Measurements from ENCODE around the gene KLF11. TPM values are rescaled to one million over a fixed set of nuclear protein-coding genes. Genes with fewer than 3 reads are reported as not detected.

KLF11 gene
- total RNA-seq: 10 to 100 TPM in 1 of 2 donors, 1 to 10 TPM in 1; 5.9 to 11.0 TPM

- H3K36me3 Mint-ChIP-seq (ENCODE audit: insufficient read depth in 2 of 2): peaks cover 0 to 2% of the 10 kb centered on the region in 2 donors
- no peaks in the 10 kb centered on the region for H3K9me3 Mint-ChIP-seq
- H3K4me1 Mint-ChIP-seq (ENCODE audit: low read depth): peaks cover 13% of the 10 kb centered on the region
- peak; percentile 81 to 87 for DNase-seq
- peaks cover 21% of the 10 kb centered on the region for H3K27me3 Mint-ChIP-seq (ENCODE audit: low read depth)
- peak within 1 kb of the TSS; percentile 87 to 91 for H3K4me3 Mint-ChIP-seq
- peak within 1 kb of the TSS; percentile 83 for H3K27ac Mint-ChIP-seq
- peak; percentile 76 for ATAC-seq (replicated peaks in 1 of 2)
Measured at GRCh38 chr2:10043256-10043905, at the start of gene KLF11. KLF11 (plus strand) TSS chr2:10043550; CDS start chr2:10043717, 167 bp downstream.

- peaks cover 14% of the 10 kb centered on the region for H3K4me1 Mint-ChIP-seq (ENCODE audit: low read depth)
- ATAC-seq (replicated peaks in 1 of 2): no peak
- no peak overlapping the region for H3K27ac Mint-ChIP-seq
- no peaks in the 10 kb centered on the region for H3K27me3 Mint-ChIP-seq (ENCODE audit: low read depth)
- H3K4me3 Mint-ChIP-seq: no peak overlapping the region
- H3K36me3 Mint-ChIP-seq (ENCODE audit: insufficient read depth in 2 of 2): no peaks in the 10 kb centered on the region
- H3K9me3 Mint-ChIP-seq: no peaks in the 10 kb centered on the region
- DNase-seq: no peak
Measured at GRCh38 chr2:9994462-9994861, 48.9 kb upstream of the KLF11 start.

GRCh38 chr2:9995059-9995458 lies 48.3 kb upstream of the KLF11 start:
- Mint-ChIP-seq H3K4me3 (no peak overlapping the region), H3K36me3 (ENCODE audit: insufficient read depth in 2 of 2) (no peaks in the 10 kb centered on the region), H3K27ac (no peak overlapping the region), H3K9me3 (no peaks in the 10 kb centered on the region), H3K27me3 (ENCODE audit: low read depth) (no peaks in the 10 kb centered on the region), H3K4me1 (ENCODE audit: low read depth) (peaks cover 14% of the 10 kb centered on the region)
- DNase-seq: no peak
- no peak for ATAC-seq (replicated peaks in 1 of 2)

- no peaks in the 10 kb centered on the region for H3K36me3 Mint-ChIP-seq (ENCODE audit: insufficient read depth in 2 of 2)
Measured at GRCh38 chr2:9996321-9996720, 47.0 kb upstream of the KLF11 start.

GRCh38 chr2:9997936-9998335 lies 45.4 kb upstream of the KLF11 start:
- Mint-ChIP-seq H3K4me3 (no peak overlapping the region), H3K9me3 (no peaks in the 10 kb centered on the region)

More at GRCh38 chr2:9996321-9996720, 47.0 kb upstream of the KLF11 start:
- Mint-ChIP-seq H3K4me1 (ENCODE audit: low read depth) (peaks cover 14% of the 10 kb centered on the region), H3K27ac (no peak overlapping the region), H3K27me3 (ENCODE audit: low read depth) (no peaks in the 10 kb centered on the region), H3K9me3 (no peaks in the 10 kb centered on the region), H3K4me3 (no peak overlapping the region)
- ATAC-seq (replicated peaks in 1 of 2) (no peak), DNase-seq (no peak)

GRCh38 chr2:9998916-9999654 lies 44.3 kb upstream of the KLF11 start:
- no peak overlapping the region for H3K27ac Mint-ChIP-seq
- no peak for DNase-seq
- no peaks in the 10 kb centered on the region for H3K9me3 Mint-ChIP-seq
- no peaks in the 10 kb centered on the region for H3K36me3 Mint-ChIP-seq (ENCODE audit: insufficient read depth in 2 of 2)
- no peak for ATAC-seq (replicated peaks in 1 of 2)
- no peaks in the 10 kb centered on the region for H3K27me3 Mint-ChIP-seq (ENCODE audit: low read depth)
- peaks cover 6% of the 10 kb centered on the region for H3K4me1 Mint-ChIP-seq (ENCODE audit: low read depth)
- no peak overlapping the region for H3K4me3 Mint-ChIP-seq

More at GRCh38 chr2:9997936-9998335, 45.4 kb upstream of the KLF11 start:
- no peak for DNase-seq
- H3K36me3 Mint-ChIP-seq (ENCODE audit: insufficient read depth in 2 of 2): no peaks in the 10 kb centered on the region
- no peaks in the 10 kb centered on the region for H3K27me3 Mint-ChIP-seq (ENCODE audit: low read depth)
- no peak for ATAC-seq (replicated peaks in 1 of 2)
- peak overlapping the region; percentile 23 for H3K27ac Mint-ChIP-seq
- H3K4me1 Mint-ChIP-seq (ENCODE audit: low read depth): peaks cover 14% of the 10 kb centered on the region

- no peak for ATAC-seq (replicated peaks in 1 of 2)
- Mint-ChIP-seq H3K36me3 (ENCODE audit: insufficient read depth in 2 of 2) (no peaks in the 10 kb centered on the region), H3K4me1 (ENCODE audit: low read depth) (no peaks in the 10 kb centered on the region), H3K4me3 (no peak overlapping the region), H3K9me3 (no peaks in the 10 kb centered on the region), H3K27ac (no peak overlapping the region), H3K27me3 (ENCODE audit: low read depth) (peaks cover 4% of the 10 kb centered on the region)
- no peak for DNase-seq
Measured at GRCh38 chr2:9999693-10000092, 43.7 kb upstream of the KLF11 start.

GRCh38 chr2:10000541-10000940 lies 42.8 kb upstream of the KLF11 start:
- DNase-seq (no peak), ATAC-seq (replicated peaks in 1 of 2) (no peak)
- H3K4me3 Mint-ChIP-seq: no peak overlapping the region
- no peaks in the 10 kb centered on the region for H3K9me3 Mint-ChIP-seq
- H3K27me3 Mint-ChIP-seq (ENCODE audit: low read depth): peaks cover 11% of the 10 kb centered on the region
- H3K4me1 Mint-ChIP-seq (ENCODE audit: low read depth): no peaks in the 10 kb centered on the region
- no peaks in the 10 kb centered on the region for H3K36me3 Mint-ChIP-seq (ENCODE audit: insufficient read depth in 2 of 2)
- H3K27ac Mint-ChIP-seq: no peak overlapping the region

GRCh38 chr2:10001586-10001985 lies 41.8 kb upstream of the KLF11 start:
- Mint-ChIP-seq H3K9me3 (no peaks in the 10 kb centered on the region), H3K36me3 (ENCODE audit: insufficient read depth in 2 of 2) (no peaks in the 10 kb centered on the region), H3K27ac (no peak overlapping the region), H3K27me3 (ENCODE audit: low read depth) (peaks cover 16% of the 10 kb centered on the region), H3K4me1 (ENCODE audit: low read depth) (no peaks in the 10 kb centered on the region), H3K4me3 (no peak overlapping the region)
- ATAC-seq (replicated peaks in 1 of 2): no peak
- DNase-seq: no peak

GRCh38 chr2:10002109-10002508 lies 41.2 kb upstream of the KLF11 start:
- ATAC-seq (replicated peaks in 1 of 2) (no peak), DNase-seq (no peak)
- Mint-ChIP-seq H3K4me3 (no peak overlapping the region), H3K27me3 (ENCODE audit: low read depth) (peaks cover 21% of the 10 kb centered on the region), H3K9me3 (no peaks in the 10 kb centered on the region), H3K36me3 (ENCODE audit: insufficient read depth in 2 of 2) (no peaks in the 10 kb centered on the region), H3K27ac (no peak overlapping the region), H3K4me1 (ENCODE audit: low read depth) (no peaks in the 10 kb centered on the region)

- Mint-ChIP-seq H3K36me3 (ENCODE audit: insufficient read depth in 2 of 2) (no peaks in the 10 kb centered on the region), H3K4me1 (ENCODE audit: low read depth) (no peaks in the 10 kb centered on the region), H3K27ac (no peak overlapping the region), H3K9me3 (no peaks in the 10 kb centered on the region), H3K4me3 (no peak overlapping the region), H3K27me3 (ENCODE audit: low read depth) (peaks cover 26% of the 10 kb centered on the region)
- ATAC-seq (replicated peaks in 1 of 2) (no peak), DNase-seq (no peak)
Measured at GRCh38 chr2:10002681-10003080, 40.7 kb upstream of the KLF11 start.

GRCh38 chr2:10003206-10004125 lies 39.9 kb upstream of the KLF11 start:
- DNase-seq (no peak), ATAC-seq (replicated peaks in 1 of 2) (no peak)
- no peaks in the 10 kb centered on the region for H3K36me3 Mint-ChIP-seq (ENCODE audit: insufficient read depth in 2 of 2)
- no peak overlapping the region for H3K27ac Mint-ChIP-seq
- H3K27me3 Mint-ChIP-seq (ENCODE audit: low read depth): peaks cover 34% of the 10 kb centered on the region
- H3K4me3 Mint-ChIP-seq: no peak overlapping the region
- no peaks in the 10 kb centered on the region for H3K4me1 Mint-ChIP-seq (ENCODE audit: low read depth)
- H3K9me3 Mint-ChIP-seq: no peaks in the 10 kb centered on the region

- DNase-seq (no peak), ATAC-seq (replicated peaks in 1 of 2) (no peak)
- no peaks in the 10 kb centered on the region for H3K36me3 Mint-ChIP-seq (ENCODE audit: insufficient read depth in 2 of 2)
- H3K4me3 Mint-ChIP-seq: no peak overlapping the region
- H3K27me3 Mint-ChIP-seq (ENCODE audit: low read depth): peaks cover 41% of the 10 kb centered on the region
- no peaks in the 10 kb centered on the region for H3K9me3 Mint-ChIP-seq
- no peaks in the 10 kb centered on the region for H3K4me1 Mint-ChIP-seq (ENCODE audit: low read depth)
- no peak overlapping the region for H3K27ac Mint-ChIP-seq
Measured at GRCh38 chr2:10004401-10004800, 38.9 kb upstream of the KLF11 start.

All from activated T-cell treated with anti-CD3 and anti-CD28 coated beads, Interleukin-2, amount 50 U/mL, for 72 hours (primary cell).